TTC549 (cell line): Measurements from ENCODE around the gene ZNF831.

Experiments
- FAIRE-seq: peaks from 2 replicates; lab custom pipeline; 2012; peaks lifted over from hg19 to GRCh38; lab: Jason Lieb, UNC

ZNF831 gene

DNA sequence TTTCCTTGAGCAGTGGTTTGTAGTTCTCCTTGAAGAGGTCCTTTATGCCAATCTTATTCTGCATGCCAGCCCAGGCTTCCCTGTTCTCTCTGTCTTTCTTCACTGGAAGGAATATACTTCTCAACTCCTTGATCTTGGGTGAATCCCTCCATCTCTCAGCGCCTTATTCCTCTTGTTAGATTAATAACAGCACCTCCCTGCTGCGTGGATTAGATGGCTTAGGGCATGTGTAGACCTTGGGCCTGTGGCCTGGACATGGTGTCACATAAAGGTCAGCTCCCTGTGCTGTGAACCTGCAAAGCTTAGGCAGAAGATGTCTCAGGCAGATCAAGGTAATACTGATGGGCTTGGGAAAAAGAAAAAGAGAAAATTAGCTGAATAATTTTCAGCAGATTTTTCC, 18.3 kb downstream of the ZNF831 start:
- no peak for FAIRE-seq

DNA sequence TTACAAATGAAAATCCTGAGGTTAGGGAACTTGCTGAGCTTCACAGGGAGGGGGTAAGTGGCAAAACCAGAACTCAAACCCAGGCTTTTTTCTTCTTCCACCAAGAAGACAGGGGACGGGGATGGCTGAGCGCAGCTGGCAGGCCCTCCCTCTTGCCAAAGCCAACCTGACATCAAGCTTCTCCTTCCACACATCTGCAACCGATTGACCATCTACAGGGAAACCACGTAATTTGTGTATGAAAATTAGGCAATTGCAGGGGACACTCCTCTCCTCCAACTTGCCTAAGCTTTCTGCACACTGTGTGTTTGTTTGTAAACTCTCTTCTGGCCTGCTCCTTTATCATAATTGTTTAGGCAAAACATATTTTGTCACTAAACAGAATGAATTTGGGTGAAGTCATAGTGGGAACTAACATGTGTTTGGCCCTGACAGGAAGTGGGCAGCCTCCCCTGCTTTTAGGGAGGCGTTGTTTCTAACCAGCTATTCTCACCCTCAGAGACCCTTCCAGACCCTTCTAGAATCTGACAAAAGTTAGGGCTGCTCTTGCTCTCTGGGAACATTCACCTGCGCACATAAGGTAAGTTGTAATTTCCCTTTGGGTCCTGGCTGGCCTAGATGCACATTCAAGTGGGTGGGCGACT, 18.9 kb downstream of the ZNF831 start:
- no peak for FAIRE-seq

DNA sequence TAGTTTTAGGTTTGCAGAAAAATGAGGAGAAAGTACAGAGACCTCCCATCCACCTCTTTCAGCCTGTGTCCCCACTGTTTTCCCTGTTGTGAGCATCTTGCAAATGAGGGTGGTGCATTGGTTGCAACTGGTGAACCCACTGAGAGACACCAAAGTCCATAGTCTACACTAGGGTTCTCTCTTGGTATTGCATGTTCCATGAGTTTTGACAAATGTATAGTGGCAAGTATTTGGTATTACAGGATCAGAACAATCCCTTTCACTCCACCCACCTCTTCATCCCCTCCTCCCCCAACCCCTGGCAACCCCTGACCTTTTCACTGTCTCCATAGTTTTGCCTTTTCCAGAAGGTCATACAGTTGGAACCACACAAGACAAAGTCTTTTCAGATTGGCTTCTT, 20.1 kb downstream of the ZNF831 start:
- no peak for FAIRE-seq

DNA sequence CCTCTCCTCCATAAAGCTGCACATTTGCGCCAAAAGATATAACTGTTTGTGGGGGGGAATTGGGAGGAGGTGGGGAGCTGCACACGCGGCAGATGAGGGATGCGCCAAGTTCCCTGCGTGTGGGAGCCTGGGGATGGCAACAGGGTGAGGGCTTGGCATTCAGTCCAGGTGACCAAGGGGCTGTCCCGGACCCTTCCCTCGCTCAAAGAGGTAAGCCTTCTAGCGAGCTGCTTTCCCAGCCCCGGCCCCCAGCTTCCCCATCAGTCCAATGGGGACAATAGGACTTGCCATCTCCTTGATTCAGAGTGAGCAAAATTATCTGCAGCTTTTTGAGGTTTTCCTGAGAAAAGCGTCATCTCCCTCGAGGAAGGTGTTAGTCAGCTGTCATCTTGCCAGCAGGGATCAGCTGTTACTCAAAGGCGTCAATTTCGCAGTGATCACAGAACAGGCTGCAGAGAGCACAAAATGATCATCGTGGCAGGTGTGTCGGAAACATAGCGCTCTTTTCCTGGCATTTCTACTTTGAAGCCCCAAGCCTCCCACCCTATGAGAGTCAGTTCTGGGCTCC, 21.3 kb downstream of the ZNF831 start:
- FAIRE-seq: no peak

DNA sequence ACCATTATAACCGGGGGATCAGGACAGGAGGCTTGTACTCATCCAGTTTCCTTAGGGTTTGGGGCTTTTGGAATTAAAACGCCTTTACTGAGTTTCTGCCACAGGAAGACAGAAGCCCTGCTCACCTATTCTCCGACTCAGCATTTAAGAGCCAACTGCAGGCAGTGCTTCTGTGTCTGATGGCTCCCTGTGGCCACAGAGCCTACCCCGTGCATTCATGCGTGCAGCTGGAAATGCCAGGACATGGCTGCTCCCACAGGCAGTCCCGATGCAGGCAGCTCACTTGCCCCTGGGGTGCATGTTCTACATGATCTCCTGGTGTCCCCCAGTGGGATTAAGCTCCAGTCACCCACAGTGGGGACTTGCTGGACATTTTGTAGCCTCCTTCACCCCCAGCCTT, 22.2 kb downstream of the ZNF831 start:
- FAIRE-seq: no peak

DNA sequence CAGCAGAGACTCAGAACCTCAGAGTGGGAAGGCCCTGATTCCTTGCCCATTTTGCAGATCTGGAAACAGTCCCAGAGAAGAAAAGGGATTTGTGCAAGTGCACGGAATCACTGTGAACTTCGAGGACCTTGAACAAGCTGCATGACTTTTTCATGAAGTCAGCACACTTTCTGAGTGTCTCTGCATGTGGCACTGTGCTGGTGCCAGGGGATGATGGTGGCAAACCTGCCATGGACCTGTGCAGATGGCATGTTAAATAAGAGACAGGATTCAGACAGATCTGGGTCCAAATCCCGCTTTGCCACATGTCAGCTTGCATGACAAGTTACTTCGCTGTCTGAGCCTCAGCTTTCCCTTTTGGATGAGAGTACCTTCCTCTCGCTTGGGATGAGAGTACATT, 26.8 kb downstream of the ZNF831 start:
- FAIRE-seq: no peak

DNA sequence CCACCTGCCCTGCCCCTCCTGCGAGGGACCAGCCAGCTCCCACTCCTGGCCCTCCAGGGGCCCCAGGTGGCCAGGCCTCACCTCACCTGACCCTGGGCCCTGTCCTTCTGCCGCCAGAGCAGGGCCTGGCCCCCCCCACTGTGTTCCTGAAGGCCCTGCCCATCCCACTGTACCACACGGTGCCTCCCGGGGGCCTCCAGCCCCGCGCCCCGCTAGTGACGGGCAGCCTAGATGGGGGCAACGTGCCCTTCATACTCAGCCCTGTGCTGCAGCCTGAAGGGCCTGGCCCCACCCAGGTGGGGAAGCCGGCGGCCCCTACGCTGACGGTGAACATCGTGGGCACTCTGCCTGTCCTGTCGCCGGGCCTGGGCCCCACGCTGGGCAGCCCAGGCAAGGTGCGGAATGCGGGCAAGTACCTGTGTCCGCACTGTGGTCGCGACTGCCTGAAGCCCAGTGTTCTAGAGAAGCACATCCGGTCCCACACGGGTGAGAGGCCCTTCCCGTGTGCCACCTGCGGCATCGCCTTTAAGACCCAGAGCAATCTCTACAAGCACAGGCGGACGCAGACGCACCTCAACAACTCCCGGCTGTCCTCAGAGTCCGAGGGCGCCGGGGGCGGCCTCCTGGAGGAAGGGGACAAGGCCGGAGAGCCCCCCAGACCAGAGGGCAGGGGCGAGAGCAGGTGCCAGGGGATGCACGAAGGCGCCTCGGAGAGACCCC, 27.6 kb downstream of the ZNF831 start:
- FAIRE-seq: no peak

DNA sequence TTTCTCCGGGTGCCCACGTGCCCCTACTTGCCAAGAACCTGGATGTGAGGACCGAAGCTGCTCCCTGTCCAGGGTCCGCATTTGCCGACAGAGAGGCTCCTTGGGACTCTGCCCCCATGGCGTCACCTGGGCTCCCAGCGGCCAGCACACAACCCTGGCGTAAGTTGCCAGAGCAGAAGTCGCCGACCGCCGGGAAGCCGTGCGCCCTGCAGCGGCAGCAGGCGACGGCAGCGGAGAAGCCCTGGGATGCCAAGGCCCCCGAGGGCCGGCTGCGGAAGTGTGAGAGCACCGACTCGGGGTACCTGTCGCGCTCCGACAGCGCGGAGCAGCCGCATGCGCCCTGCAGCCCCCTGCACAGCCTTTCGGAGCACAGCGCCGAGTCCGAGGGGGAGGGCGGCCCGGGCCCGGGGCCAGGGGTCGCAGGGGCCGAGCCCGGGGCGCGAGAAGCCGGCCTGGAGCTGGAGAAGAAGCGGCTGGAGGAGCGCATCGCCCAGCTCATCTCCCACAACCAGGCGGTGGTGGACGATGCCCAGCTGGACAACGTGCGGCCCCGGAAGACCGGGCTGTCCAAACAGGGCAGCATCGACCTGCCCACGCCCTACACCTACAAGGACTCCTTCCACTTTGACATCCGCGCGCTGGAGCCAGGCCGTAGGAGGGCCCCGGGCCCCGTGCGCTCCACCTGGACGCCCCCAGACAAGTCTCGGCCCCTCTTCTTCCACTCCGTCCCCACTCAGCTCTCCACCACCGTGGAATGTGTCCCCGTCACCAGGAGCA, 28.3 kb downstream of the ZNF831 start:
- no peak for FAIRE-seq

DNA sequence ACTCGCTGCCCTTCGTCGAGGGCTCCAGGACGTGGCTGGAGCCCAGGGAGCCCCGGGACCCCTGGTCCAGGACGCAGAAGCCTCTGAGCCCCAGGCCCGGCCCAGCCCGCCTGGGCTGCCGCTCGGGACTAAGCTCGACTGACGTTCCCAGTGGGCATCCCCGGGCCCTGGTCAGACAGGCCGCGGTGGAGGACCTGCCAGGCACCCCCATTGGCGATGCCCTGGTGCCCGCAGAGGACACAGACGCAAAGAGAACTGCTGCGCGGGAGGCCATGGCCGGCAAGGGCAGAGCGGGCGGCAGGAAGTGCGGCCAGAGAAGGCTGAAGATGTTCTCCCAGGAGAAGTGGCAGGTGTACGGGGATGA, 28.9 kb downstream of the ZNF831 start:
- no peak for FAIRE-seq

DNA sequence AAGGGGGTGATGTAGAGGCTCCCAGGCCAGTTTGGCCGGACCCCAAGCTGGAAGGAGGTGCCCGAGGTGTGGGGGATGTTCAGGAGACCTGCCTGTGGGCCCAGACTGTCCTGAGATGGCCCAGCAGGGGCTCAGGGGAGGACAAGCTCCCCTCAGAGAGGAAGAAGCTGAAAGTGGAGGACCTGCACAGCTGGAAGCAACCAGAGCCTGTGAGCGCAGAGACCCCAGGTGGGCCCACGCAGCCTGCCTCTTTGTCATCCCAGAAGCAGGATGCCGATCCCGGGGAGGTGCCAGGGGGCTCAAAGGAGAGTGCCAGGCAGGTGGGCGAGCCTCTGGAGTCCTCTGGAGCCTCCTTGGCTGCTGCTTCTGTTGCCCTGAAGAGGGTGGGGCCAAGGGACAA, 29.7 kb downstream of the ZNF831 start:
- no peak for FAIRE-seq

DNA sequence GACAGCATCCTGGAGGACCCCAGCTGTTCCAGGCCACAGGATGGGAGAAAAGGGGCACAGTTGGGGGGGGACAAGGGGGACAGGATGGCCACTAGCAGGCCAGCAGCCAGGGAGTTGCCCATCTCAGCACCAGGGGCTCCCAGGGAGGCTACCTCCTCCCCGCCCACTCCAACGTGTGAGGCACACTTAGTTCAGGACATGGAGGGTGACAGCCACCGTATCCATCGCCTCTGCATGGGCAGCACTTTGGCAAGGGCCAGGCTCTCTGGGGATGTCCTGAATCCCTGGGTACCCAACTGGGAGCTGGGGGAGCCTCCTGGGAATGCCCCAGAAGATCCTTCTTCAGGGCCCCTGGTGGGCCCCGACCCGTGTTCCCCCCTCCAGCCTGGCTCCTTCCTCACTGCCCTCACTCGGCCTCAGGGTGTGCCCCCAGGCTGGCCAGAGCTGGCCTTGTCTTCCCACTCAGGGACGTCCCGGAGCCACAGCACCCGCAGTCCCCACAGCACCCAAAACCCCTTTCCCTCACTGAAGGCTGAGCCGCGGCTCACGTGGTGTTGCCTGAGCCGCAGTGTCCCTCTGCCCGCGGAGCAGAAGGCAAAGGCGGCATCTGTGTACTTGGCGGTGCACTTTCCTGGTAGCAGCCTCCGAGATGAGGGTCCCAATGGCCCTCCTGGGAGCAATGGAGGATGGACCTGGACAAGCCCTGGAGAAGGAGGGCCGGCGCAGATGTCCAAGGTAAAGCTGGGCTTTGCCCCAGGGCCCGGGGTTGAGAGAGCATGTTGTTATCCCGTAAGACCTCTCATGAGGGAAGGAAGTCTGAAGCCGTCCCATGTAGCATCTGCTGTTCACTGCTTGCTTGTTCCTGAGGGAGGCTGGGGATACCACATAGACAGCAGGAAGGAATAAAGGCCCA, 30.7 kb downstream of the ZNF831 start:
- FAIRE-seq: no peak

DNA sequence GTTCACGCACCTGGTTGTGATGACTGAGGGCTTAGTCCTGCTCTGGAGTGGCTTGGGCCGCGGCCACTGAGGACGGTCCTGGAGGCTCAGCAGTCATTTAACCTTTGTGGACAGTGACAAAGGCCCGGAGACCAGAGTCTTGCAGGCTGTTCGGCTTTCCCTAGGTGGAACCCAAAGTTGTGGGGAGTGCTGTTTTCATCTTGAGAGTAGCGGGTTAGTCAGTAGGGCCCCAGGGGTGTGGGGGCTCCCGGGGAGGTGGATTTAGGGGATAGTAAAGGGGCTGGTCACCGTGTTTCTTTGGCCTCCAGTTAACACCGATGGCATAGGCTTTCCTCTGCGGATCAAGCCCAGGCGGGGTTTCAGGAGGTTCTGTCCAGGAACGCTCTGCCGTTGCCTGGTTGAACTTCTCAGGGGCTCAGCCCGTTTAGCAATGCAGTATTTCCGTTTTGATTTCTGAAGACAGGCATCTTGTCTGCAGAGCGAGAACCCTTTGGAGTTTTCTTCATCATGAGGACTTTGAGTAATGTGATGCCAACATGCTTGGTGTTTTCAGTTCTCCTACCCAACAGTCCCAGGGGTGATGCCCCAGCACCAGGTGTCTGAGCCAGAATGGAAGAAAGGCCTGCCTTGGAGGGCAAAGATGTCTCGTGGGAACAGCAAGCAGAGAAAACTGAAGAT, 31.8 kb downstream of the ZNF831 start:
- FAIRE-seq: no peak

DNA sequence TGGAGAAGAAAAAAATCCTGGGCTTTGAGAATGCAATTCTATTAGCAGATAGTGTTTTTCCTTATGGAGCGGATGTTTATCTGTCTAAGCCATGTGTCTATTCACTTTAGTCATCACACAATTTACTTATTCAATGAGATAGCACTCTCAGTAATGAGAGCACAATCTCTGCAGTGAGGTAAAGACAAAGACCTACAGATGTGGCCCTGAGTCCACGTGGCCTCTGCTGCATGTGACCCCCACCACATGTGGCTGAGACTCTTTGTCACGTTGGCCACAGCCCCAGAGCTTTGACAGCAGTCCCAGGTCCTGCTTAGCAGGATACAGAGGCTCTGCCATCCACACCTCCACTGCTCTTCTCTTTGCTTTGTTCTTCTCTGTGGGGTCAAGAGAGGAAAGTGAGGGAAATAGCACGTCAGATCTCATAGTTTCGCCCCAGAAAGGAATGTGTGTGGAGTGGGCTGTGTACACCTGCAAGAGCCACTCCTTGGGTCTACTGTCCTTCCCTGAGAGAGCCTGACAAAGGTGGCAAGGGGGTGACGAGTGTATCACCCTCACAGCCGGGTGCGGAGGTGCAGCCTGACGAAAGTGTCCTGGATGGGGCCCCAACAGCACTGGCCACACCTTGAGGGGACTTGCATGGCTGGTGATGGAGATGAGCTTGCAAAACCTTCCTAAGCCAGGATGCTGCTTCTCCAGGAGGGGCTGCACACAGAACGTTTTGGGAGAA, 40.7 kb downstream of the ZNF831 start:
- FAIRE-seq: no peak

DNA sequence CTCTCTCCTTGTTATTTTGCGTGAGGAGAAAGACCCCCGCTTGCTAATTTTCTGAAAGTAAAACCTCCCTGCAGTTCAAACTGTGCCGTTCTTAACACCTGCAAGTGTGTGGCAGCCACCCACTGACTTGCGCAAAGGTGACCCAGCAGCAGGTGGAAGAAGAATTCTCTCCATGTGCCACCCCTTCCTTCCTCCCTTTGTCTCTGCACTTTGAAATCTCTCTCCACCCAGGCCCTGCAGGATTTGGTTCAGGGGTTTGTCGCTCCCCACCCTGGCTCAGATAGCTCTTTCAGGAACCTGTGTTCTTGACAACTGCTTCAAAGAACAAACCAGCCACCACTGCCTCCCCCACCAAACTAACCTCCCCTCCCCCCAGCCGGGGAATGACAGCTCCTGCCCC, 41.4 kb downstream of the ZNF831 start:
- FAIRE-seq: no peak

DNA sequence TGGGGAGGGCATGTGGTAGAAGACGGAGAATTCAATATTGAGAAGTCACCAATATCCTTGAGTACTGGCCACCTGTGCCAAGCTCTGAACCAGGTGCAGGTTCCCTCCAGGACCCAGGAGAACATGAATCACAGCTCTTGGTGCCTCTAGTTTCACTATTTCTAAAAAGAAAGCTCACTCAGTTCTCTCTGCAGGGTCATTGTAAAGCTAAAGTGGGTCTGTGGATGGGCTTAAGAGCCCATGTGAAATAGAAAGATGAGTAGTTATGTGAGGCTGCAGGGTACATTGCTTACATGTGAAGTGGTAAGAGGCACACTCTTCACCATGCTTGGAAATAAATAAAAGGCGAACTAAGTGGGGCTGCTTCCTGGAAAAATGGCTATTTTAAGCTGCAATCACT, 43.6 kb downstream of the ZNF831 start:
- FAIRE-seq: no peak

DNA sequence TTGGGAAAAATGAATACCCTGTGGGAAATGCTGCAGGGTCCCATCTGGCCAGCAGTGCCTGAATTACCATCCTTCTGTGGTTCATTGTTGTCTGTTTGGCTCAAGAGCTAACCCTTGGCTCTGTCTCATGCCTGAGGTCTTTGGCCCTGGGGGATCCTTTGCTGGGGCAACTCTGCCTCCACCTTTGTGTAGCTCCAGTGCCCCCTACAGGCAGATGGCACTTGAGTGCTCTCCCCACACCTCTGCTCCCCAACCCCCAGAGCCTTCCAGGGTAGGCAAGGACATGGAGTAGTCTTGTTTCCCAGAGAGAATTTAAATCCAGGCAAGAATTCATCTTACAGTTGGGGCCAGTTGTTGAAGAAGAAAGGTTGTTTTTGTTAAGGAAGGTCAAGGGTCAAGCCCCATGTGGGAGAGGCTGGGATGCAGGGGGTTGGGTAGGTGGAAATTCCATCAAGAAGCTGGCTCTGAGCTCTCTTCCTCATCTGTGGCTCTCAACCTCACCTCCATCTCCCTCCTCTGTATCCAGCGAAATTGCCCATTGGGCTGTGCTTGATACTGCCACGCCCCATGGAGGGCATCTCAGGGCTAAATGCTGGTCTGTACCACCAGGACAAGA, 44.2 kb downstream of the ZNF831 start:
- FAIRE-seq: peak; percentile 85

DNA sequence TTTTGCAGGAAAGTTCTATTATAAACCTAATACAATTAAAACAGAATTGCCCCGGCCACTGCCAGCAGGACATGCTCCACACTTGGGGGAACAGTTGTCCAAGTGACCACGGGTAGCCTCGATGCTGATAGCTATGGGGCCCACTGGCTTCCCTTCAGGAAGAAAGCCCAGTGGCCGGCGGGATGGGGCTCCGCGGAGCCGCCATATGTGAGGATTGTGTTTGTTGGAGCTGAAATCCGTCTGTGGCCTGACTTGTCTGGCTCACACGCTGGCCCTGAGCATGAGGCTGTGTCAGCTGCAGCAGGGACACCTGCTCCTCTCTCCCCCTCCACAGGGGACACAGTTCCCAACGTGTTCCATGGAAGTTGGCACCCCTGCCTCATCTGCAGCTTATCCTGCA, 46.6 kb downstream of the ZNF831 start:
- no peak for FAIRE-seq

DNA sequence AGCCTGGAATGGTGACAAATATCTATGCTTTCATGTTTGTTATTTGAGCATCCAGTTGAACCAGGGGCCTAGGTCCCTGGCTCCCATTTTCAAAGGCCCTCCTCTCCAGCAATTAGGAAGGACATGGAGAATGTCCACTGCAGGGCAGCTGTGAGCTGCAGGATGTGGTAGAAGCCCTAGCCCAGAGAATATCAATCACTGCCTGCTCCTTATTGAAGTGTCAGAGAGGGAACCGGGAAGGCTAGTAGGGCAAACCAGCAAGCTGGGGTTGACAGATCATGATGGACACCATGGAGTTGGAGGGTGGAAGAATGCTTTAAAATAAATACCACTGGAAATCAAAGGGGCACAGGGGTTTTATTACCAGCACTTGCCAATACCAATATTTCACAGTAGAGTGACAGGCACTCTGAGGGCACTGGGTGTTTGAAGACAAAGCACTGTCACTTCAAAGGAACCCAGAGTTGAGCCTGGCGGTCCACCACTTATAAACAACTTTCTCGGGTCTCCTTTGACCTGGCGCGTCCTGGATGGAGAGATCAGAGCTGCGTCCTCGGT, 47.7 kb downstream of the ZNF831 start:
- FAIRE-seq: peak; percentile 94

DNA sequence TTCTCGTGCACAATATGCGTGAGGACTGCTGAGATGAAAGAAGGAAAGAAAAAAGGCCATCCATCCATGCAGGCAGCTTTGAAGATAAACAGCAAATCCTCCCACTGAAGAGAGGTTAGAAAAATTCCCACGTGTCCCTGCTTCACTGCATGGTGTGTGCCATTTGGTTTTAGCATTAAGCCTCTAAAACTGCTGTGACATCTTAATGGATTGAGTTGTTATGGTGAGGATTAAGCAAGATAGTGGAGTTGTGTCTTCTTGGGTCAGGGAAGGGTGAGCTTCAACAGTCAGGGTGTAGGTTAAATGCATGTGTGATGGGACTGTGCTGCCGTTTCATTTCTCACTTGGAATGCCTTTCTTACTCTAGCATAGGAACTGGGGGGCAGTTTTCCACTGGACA, 50.5 kb downstream of the ZNF831 start:
- no peak for FAIRE-seq
